Activated B cell treated with CpG ODN at 0.5 μM for 24 hours (primary cell): ENCODE results near the gene KCNMB2. TPM values are rescaled to one million over a fixed set of nuclear protein-coding genes. Genes with fewer than 3 reads are reported as not detected.

Experiments used
- ATAC-seq: fragments of 200-7000 bp; cut with Tn5 transposase; one replicate; pipeline ENCODE4 v1.10.0; 2021; ENCODE audit warnings: low read depth, mild to moderate bottlenecking, moderate library complexity
- CTCF ChIA-PET: fragments of 350-600 bp; sonication (Branson Sonifier 250); formaldehyde crosslinking; loops from one replicate; lab custom pipeline; 2021; ENCODE audit warnings: antibody characterized with exemption; lab: Charles Lee
- POLR2A ChIA-PET: fragments of 350-600 bp; sonication (Branson Sonifier 250); formaldehyde crosslinking; loops from one replicate; lab custom pipeline; 2021; ENCODE audit warnings: antibody characterized with exemption; lab: Charles Lee
- DNase-seq: peaks from one replicate; pipeline ENCODE4 v3.0.0; 2022
- H3K27ac Mint-ChIP-seq: one replicate; pipeline ENCODE4 v1.8.0; 2020; ENCODE audit warnings: mixed read lengths
- H3K27me3 Mint-ChIP-seq: one replicate; pipeline ENCODE4 v1.8.0; 2021; ENCODE audit warnings: mixed read lengths
- H3K36me3 Mint-ChIP-seq: one replicate; pipeline ENCODE4 v1.8.0; 2021; ENCODE audit warnings: low read depth, mixed read lengths
- H3K4me1 Mint-ChIP-seq: one replicate; pipeline ENCODE4 v1.8.0; 2021; ENCODE audit warnings: mixed read lengths
- H3K4me3 Mint-ChIP-seq: one replicate; pipeline ENCODE4 v1.8.0; 2020; ENCODE audit warnings: mild to moderate bottlenecking, mixed read lengths
- H3K9me3 Mint-ChIP-seq: one replicate; pipeline ENCODE4 v1.8.0; 2020; ENCODE audit warnings: mixed read lengths
- intact Hi-C: fragments of 100-400 bp; cut with micrococcal nuclease; formaldehyde crosslinking; loops from one replicate; pipeline ENCODE4 v1.15.1; 2024
- total RNA-seq: library from RNA; stranded (reverse); gene quantifications from 2 replicates; pipeline ENCODE4 v1.2.3, GENCODE V29; 2022
- TF ChIP-seq, protein P1 (sequence below): fragments of 200-600 bp; IDR thresholded peaks from one replicate; pipeline ENCODE4 v1.8.0; 2022; ENCODE audit warnings: antibody characterized with exemption, mild to moderate bottlenecking

KCNMB2 gene
- total RNA-seq, 1 donor from 2014 or later = not detected

GRCh38 chr3:178875157-178875556 is 338.9 kb downstream of the KCNMB2 start:
- Mint-ChIP-seq H3K4me1 (no peaks in the 10 kb centered on the region), H3K4me3 (no peak overlapping the region), H3K27ac (no peak overlapping the region), H3K27me3 (peaks cover 2% of the 10 kb centered on the region), H3K36me3 (no peaks in the 10 kb centered on the region), H3K9me3 (no peaks in the 10 kb centered on the region)
- CTCF ChIA-PET = no interaction called here
- TF ChIP-seq, protein P1, sequence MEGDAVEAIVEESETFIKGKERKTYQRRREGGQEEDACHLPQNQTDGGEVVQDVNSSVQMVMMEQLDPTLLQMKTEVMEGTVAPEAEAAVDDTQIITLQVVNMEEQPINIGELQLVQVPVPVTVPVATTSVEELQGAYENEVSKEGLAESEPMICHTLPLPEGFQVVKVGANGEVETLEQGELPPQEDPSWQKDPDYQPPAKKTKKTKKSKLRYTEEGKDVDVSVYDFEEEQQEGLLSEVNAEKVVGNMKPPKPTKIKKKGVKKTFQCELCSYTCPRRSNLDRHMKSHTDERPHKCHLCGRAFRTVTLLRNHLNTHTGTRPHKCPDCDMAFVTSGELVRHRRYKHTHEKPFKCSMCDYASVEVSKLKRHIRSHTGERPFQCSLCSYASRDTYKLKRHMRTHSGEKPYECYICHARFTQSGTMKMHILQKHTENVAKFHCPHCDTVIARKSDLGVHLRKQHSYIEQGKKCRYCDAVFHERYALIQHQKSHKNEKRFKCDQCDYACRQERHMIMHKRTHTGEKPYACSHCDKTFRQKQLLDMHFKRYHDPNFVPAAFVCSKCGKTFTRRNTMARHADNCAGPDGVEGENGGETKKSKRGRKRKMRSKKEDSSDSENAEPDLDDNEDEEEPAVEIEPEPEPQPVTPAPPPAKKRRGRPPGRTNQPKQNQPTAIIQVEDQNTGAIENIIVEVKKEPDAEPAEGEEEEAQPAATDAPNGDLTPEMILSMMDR = no peak
- DNase-seq = no peak
- intact Hi-C loops = no loop called here
- POLR2A ChIA-PET = no interaction called here
- no peak for ATAC-seq

DNA sequence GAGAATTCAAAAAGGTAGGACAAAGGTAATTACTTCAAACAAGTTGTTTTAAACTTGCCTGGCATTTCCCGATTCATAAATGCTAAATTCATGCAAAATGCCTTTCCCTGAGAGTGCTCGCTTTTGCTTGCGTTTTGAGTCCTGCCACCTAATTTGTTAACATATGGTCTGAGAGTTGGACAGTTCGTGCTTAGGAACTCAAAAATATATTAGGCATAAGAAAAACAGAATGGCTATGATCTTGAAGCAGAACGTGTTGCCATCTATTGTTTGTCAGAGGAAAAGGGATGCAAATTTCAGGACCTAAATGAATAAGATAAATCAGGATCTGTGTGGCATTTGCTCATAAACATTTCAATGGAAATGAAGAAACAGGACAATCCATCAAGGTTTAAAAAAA is 339.6 kb downstream of the KCNMB2 start:
- Mint-ChIP-seq H3K36me3 (no peaks in the 10 kb centered on the region), H3K27me3 (peaks cover 2% of the 10 kb centered on the region), H3K4me1 (no peaks in the 10 kb centered on the region), H3K9me3 (no peaks in the 10 kb centered on the region), H3K4me3 (no peak overlapping the region), H3K27ac (no peak overlapping the region)
- CTCF ChIA-PET = no interaction called here
- POLR2A ChIA-PET = no interaction called here
- intact Hi-C loops = no loop called here
- DNase-seq (no peak), ATAC-seq (no peak)
- TF ChIP-seq, protein P1 = no peak

DNA sequence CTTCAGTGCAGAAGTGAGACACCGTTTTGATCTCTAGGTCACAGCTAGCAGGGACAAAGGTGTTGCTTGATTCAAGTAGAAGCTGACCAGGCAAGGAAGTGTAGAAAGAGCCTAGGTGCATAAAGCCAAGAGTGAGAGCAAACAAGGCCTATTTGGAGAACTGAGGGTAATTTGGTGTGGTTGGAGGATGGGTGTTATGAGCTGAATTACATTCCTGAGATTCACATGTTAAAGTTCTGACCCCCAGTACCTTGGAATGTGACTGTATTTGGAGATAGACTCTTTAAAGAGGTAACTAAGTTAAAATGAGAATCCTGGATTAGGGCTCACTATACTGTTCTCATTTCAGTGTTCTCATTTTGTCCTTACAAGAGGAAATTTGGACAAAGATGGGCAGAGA is 344.0 kb downstream of the KCNMB2 start:
- ATAC-seq (no peak), DNase-seq (no peak)
- no peaks in the 10 kb centered on the region for H3K4me1 Mint-ChIP-seq
- TF ChIP-seq, protein P1 = no peak
- peaks cover 2% of the 10 kb centered on the region for H3K27me3 Mint-ChIP-seq
- ChIA-PET POLR2A (no interaction called here), CTCF (no interaction called here)
- no peak overlapping the region for H3K27ac Mint-ChIP-seq
- H3K36me3 Mint-ChIP-seq = no peaks in the 10 kb centered on the region
- H3K4me3 Mint-ChIP-seq = no peak overlapping the region
- peaks cover 3% of the 10 kb centered on the region for H3K9me3 Mint-ChIP-seq
- intact Hi-C loops = no loop called here
